NCI-H446 (cell line): ENCODE measurements around the gene UHMK1.
A peak's percentile ranks its signal among the peaks of the same experiment; 100 is the strongest.
"Not testable (repeated sequence)": the region's sequence is repeated elsewhere in the genome, so short reads cannot be mapped to it uniquely, and the experiment has no call there.

Source experiments
- DNase-seq, 2 experiments: peaks; one replicate each; lab custom pipeline; 2025; lab: John Stamatoyannopoulos, UW

The UHMK1 gene, protein sequence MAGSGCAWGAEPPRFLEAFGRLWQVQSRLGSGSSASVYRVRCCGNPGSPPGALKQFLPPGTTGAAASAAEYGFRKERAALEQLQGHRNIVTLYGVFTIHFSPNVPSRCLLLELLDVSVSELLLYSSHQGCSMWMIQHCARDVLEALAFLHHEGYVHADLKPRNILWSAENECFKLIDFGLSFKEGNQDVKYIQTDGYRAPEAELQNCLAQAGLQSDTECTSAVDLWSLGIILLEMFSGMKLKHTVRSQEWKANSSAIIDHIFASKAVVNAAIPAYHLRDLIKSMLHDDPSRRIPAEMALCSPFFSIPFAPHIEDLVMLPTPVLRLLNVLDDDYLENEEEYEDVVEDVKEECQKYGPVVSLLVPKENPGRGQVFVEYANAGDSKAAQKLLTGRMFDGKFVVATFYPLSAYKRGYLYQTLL

GRCh38 chr1:162497723-162498495 lies at the start of gene UHMK1:
UHMK1 (plus strand) TSS chr1:162497818; CDS start chr1:162498001, 183 bp downstream.
- DNase-seq: peak; percentile 87 to 90

DNA sequence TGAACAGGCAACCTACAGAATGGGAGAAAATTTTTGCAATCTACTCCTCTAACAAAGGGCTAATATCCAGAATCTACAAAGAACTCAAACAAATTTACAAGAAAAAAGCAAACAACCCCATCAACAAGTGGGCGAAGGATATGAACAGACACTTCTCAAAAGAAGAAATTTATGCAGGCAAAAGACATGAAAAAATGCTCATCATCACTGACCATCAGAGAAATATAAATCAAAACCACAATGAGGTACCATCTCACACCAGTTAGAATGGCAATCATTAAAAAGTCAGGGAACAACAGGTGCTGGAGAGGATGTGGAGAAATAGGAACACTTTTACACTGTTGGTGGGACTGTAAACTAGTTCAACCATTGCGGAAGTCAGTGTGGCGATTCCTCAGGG lies 43.3 kb upstream of the UHMK1 start:
- not testable (repeated sequence) for DNase-seq

DNA sequence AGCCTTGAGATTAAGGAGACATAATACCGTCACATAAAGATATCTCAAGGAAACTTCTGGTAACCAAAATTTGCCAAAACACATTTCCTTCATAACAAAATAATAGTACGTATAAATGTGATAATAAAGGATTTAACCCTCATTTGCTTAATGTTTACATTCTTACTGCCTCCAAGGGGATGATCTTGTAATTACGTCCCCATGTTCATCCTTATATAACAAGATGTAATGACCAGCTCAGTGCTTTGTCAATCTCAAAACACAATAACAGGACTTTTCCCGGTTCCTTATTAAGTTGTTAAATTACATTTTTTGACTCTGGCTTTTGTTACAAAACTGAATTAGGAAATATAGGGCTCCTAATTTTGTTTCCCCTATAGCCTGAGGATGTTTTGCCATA lies 41.3 kb upstream of the UHMK1 start:
- no peak for DNase-seq

DNA sequence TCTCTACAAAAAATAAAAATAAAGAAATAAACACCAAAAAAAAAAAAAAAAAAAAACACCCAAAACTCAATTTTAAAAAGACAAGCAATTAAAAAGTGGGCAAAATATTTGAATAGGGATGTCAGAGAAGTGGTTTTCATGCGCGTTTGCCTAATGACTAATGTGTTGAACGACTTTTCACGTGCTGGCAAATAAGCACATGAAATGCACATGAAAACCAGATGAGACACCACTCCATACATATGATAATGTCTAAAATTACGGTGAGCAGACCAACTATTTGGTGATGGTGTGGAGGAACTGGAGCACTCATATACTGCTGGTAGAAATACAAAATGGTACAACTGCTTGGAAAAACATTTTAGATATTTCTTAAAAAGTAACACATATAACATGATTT lies 39.4 kb upstream of the UHMK1 start:
- DNase-seq: no peak

- DNase-seq: not testable (repeated sequence)
These were observed 35.2 kb upstream of the UHMK1 start for GRCh38 chr1:162462425-162462824.

DNA sequence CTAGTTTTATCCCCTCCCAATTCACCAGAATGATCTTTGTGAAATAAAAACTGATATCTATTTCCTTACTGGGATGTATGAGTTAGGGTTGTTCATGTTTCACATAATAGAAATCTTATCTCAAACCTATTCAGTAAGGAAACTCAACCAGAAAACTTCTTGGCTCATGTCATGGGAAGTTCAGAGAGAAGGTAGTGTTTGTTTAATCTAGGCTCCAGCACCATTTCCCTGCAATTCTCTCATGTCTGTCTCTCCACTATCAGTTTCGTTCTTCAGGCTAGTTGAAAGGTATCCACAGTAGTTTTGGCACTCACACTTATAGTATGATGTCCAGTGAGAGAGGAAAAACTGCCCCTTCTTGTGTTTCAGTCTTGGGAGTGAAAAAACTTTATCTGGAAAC lies 34.6 kb upstream of the UHMK1 start:
- DNase-seq: no peak

GRCh38 chr1:162466797-162467196 lies 30.8 kb upstream of the UHMK1 start:
- DNase-seq: no peak

DNA sequence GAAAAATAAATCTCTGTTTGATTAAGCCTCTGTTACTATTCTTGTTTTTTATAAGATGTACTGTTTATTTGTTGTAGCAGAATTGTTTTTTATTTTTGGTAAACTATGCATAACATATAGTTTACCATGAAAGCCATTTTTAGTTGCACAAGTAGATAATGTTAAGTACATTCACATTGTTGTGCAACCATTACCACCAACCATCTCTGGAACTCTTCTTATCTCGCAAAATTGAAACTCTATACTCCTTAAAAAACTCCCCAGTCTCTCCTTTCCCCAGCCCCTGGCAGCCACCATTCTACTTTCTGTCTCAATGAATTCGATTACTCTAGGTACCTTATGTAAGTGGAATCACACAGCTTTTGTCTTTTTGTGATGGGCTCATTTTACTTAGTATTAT lies 27.4 kb upstream of the UHMK1 start:
- DNase-seq: no peak

- no peak for DNase-seq
These were observed 26.2 kb upstream of the UHMK1 start for GRCh38 chr1:162471290-162471853.

DNA sequence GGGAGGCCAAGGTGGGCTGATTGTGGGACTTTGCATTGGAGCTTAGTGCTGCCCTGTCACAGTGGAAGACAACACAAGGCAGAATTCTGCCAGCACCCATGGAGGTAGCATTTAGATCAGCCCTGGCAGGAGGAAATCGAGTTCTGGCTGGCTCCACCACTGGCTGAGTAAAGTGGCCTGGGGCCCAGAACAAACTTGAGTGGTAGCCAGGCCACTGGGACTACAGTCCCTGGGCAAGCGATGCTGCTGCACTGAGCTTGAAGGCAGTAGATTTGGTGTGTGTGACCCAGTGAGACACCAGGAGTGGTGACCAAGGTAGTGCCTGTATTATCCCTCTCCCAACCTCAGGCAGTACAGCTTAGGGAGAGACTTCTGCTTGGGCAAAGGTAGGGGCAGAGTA lies 22.5 kb upstream of the UHMK1 start:
- DNase-seq: peak in 1 of 2 experiments; percentile 42

GRCh38 chr1:162475539-162476185 lies 22.0 kb upstream of the UHMK1 start:
- DNase-seq: no peak

DNA sequence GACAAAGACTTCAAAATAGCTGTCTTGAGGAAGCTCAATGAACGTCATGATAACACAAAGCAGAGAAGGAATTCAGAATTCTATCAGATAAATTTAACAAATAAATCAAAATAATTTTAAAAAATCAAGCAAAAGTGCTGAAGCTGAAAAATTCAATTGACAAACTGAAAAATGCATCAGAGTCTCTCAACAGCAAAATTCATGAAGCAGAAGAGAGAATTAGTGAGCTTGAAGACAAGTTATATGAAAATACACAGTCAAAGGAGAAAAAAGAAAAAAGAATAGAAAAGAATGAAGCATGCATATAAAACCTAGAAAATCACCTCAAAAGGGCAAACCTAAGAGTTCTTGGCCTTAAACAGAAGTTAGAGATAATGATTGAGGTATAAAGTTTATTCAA lies 21.0 kb upstream of the UHMK1 start:
- no peak for DNase-seq

DNA sequence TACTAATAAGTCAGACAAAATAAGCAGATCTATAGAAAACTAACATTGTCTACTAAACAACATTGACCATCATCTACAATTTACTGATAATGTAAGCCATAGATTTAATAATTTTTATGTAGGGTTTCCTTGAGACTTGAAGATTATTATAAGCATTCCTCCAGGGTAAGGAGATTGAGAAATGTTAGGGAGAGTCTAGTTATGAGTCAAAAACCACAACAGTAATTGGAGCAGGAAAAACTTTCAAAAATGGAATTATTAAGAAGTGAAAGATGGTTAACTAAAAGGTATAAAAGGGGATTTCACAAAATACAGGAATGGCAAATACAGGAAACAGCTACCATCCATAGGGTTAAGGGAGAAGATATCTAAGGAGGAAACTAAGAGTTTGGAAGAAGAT lies 12.4 kb upstream of the UHMK1 start:
- DNase-seq: no peak

DNA sequence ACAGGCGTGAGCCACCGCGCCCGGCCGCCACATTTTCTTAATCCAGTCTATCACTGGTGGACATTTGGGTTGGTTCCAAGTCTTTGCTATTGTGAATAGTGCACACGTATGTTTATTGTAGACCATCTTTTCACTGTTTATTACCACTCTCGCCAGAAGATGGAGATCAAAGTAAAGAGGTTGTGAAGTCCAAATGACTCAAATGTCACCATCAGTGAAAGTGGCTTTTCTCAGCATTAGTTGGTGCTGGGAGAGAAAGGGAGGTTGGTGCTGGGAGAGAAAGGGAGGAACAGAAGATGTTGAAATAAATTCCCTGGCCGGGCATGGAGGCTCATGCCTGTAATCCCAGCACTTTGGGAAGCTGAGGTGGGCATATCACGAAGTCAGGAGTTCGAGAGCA lies 10.4 kb upstream of the UHMK1 start:
- DNase-seq: no peak

DNA sequence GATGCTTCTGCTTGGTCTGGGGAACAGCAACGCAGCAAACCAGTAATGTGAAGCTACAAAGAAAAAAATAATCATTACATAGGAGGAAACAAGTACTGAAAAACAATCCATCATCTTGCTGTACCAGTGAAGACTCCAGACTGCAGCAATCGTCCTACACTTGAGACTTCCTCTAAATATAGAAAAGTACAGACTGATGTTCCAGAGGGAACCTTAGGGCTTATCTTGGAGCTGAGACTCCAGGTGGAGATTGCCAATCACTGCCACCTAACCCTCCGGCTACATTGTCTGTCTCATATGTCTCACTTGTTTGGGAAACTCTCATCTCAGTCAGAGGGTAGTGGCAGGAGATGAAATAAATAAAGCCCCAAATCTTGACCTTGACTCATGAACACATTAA lies 9.4 kb upstream of the UHMK1 start:
- DNase-seq: no peak

GRCh38 chr1:162495531-162496233 lies 1.9 kb upstream of the UHMK1 start:
- not testable (repeated sequence) for DNase-seq

- DNase-seq: no peak
These were observed 405 bp upstream of the UHMK1 start for GRCh38 chr1:162497104-162497722.

DNA sequence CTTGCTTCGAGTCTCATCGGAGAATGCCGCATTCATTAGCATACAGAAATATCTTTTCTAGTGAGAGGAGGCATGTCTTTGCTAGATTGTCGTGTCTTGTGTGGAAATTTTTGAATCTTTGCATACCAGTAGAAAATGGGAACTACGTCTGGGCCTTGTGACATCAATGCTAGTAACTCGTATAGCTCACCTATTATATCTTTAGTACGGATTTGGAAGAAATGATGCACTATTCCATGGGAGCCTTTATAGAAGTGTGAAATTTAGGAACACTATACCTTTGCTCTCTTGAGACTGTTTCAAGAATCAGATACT lies 835 bp downstream of the UHMK1 start:
- no peak for DNase-seq

DNA sequence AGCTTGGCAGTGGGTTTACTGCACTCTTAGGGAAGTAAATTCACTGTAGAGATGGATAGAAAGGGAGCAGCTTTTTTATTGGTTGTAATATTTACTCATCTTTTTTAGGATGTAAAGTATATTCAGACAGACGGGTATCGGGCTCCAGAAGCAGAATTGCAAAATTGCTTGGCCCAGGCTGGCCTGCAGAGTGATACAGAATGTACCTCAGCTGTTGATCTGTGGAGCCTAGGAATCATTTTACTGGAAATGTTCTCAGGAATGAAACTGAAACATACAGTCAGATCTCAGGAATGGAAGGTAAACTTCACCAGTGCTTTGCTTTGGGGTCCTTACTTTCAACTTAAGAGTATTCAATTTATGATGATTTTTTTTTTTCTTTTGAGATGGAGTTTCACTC lies 3.2 kb downstream of the UHMK1 start:
- no peak for DNase-seq

GRCh38 chr1:162502077-162502476 lies 4.5 kb downstream of the UHMK1 start:
- DNase-seq: no peak

GRCh38 chr1:162502928-162503327 lies 5.3 kb downstream of the UHMK1 start:
- no peak for DNase-seq

- DNase-seq: no peak
These were observed 29.7 kb downstream of the UHMK1 start for GRCh38 chr1:162527314-162527713.
